ENCODE data around the gene TPCN2. TPM values are rescaled to one million over a fixed set of nuclear protein-coding genes. Genes with fewer than 3 reads are reported as not detected.

Gene TPCN2
- total and polyA plus RNA-seq, 9 of the 15 experiments (the other 6 are each of a cell fraction or from before 2014, with no cell fraction given), result 0.66 to 10.2 (median 4.6) TPM

DNA sequence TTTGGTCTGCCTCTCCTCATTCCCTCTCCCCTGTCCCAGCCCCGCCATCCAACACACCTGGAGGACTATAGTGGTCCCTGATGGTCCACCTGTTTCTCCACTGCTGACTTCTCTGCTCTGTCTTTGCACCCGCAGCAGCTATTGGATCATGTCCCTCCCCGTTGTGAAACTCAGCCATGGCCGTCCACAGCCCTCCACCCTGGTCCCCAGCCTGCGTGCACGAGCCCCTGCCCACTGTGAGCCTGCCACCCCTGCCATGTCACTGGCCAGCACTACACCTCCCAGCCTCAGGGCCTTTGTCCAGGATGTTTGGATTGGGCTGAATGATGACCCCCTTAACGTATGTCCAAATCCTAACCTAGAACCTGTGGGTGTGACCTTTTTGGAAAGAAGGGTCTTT is 59.3 kb downstream of the TPCN2 start:
- no peak for DNase-seq (ENCODE audit: extremely low read depth in 1 of 4, low spot score in 3 of 4)
- Histone ChIP-seq H3K27ac (ENCODE audit: extremely low read depth, low read depth, low read length) (no peak overlapping the region), H3K9me1 (ENCODE audit: control insufficient read depth, insufficient read depth, low read length) (no peaks in the 10 kb centered on the region), H3K79me2 (ENCODE audit: control insufficient read depth, insufficient read depth, low read length) (no peaks in the 10 kb centered on the region), H3K4me3 (no peak overlapping the region), H3K9ac (ENCODE audit: insufficient read depth in 1 of 2, low read depth in 2 of 2, low read length in 2 of 2) (no peak overlapping the region; a peak in 1 of 4 replicates), H3K4me2 (ENCODE audit: insufficient read depth, low read length) (no peak overlapping the region), H3K4me1 (replicated peaks in 1 of 2; ENCODE audit: control insufficient read depth in 2 of 2, insufficient read depth in 2 of 2, low read length in 2 of 2) (peaks cover 0 to 4% of the 10 kb centered on the region in 2 experiments; a peak in 1 of 5 replicates), H3K36me3 (ENCODE audit: control insufficient read depth, insufficient read depth, low read length) (no peaks in the 10 kb centered on the region), H3K9me3 (replicated peaks; ENCODE audit: control insufficient read depth, insufficient read depth, low read depth, low read length) (no peaks in the 10 kb centered on the region), H4K20me1 (replicated peaks; ENCODE audit: control insufficient read depth, insufficient read depth, low read length) (no peaks in the 10 kb centered on the region), H3K27me3 (ENCODE audit: control insufficient read depth in 2 of 2, insufficient read depth in 2 of 2, low read length in 2 of 2) (peaks cover 14 to 76% of the 10 kb centered on the region in 2 experiments; a peak in 4 of 5 replicates), H2AFZ (ENCODE audit: low read depth, low read length) (no peak overlapping the region)
- ATAC-seq, result no peak
- FAIRE-seq, result no peak
- WGBS (ENCODE audit: insufficient coverage, low coverage, missing lambda C conversion rate), result 0% methylated on average over 4 of the region's 7 CpGs
- TF ChIP-seq ZNF197 (CRISPR knock-in tag; IDR thresholded peaks at IDR 0.05; ENCODE audit: low read depth) (no peak), JUN (IDR thresholded peaks at IDR 0.05; ENCODE audit: borderline replicate concordance, low read depth, low read length) (no peak), JUN (CRISPR knock-in tag; IDR thresholded peaks at IDR 0.05; ENCODE audit: borderline replicate concordance) (no peak), ARID1B (IDR thresholded peaks at IDR 0.05) (no peak), HNRNPK (IDR thresholded peaks at IDR 0.05; ENCODE audit: low read depth, low read length, poor library complexity, severe bottlenecking) (no peak), PML (IDR thresholded peaks at IDR 0.05; ENCODE audit: low read length) (no peak), CHD2 (IDR thresholded peaks at IDR 0.05; ENCODE audit: low read depth, low read length) (no peak)
- TF ChIP-seq, protein P1, sequence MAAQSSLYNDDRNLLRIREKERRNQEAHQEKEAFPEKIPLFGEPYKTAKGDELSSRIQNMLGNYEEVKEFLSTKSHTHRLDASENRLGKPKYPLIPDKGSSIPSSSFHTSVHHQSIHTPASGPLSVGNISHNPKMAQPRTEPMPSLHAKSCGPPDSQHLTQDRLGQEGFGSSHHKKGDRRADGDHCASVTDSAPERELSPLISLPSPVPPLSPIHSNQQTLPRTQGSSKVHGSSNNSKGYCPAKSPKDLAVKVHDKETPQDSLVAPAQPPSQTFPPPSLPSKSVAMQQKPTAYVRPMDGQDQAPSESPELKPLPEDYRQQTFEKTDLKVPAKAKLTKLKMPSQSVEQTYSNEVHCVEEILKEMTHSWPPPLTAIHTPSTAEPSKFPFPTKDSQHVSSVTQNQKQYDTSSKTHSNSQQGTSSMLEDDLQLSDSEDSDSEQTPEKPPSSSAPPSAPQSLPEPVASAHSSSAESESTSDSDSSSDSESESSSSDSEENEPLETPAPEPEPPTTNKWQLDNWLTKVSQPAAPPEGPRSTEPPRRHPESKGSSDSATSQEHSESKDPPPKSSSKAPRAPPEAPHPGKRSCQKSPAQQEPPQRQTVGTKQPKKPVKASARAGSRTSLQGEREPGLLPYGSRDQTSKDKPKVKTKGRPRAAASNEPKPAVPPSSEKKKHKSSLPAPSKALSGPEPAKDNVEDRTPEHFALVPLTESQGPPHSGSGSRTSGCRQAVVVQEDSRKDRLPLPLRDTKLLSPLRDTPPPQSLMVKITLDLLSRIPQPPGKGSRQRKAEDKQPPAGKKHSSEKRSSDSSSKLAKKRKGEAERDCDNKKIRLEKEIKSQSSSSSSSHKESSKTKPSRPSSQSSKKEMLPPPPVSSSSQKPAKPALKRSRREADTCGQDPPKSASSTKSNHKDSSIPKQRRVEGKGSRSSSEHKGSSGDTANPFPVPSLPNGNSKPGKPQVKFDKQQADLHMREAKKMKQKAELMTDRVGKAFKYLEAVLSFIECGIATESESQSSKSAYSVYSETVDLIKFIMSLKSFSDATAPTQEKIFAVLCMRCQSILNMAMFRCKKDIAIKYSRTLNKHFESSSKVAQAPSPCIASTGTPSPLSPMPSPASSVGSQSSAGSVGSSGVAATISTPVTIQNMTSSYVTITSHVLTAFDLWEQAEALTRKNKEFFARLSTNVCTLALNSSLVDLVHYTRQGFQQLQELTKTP (IDR thresholded peaks at IDR 0.05; ENCODE audit: low read depth in 1 of 2, partially characterized antibody in 2 of 2), result no peak
- intact Hi-C loops (cut with micrococcal nuclease), result no loop called here
- in situ Hi-C loops (cut with MboI), result loop anchor here (5.0 kb wide), 2 partner anchors 534 to 564 kb away; partner anchors contain the start of gene CCND1
- no TSS peak for BruUV-seq (replicated peaks)
- CTCF ChIA-PET (ENCODE audit: low intra/inter-chr PET ratio), result no interaction called here
- POLR2A ChIA-PET, result no interaction called here

All from K562 (cell line).